Measurements from ENCODE around the gene LITAFD.
"Not testable (repeated sequence)": the region's sequence is repeated elsewhere in the genome, so short reads cannot be mapped to it uniquely, and the experiment has no call there.

The LITAFD gene

DNA sequence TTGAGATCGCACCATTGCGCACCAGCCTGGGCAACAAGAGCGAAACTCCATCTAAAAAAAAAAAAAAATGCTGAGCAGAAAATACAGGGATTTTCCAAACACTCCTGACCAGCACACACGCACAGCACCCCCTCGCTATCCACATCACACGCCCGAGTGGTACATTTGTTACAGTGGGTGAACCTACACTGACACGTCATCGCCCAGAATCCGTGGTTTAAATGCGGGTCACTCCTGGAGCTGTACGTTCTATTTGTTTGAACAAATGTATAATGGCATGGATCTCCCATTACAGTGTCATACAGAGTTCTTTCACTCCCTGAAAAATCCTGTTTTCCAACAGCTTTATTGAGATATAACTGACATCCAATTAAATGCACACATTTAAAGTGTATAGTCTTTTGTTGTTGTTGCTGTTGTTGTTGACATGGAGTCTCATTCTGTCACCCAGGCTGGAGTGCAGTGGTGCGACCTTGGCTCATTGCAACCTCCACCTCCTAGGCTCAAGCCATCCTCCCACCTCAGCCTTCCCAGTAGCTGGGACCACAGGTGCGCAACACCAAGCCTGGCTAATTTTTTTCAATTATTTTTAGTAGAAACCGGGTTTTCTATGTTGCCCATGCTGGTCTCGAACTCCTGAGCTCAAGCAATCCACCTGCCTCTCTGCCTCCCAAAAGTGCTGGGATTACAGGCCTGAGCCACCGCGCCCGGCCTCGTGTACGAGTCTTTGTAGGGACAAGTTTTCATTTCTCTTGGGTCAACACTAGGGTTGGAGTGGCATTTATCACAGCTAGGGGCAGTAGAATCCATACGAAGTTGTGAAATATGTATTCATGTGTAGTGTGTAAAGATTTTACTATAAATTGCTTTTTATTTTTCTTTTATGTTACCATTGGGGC lies 8.9 kb upstream of the LITAFD start:
- DNase-seq (ENCODE audit: low read depth): no peak

DNA sequence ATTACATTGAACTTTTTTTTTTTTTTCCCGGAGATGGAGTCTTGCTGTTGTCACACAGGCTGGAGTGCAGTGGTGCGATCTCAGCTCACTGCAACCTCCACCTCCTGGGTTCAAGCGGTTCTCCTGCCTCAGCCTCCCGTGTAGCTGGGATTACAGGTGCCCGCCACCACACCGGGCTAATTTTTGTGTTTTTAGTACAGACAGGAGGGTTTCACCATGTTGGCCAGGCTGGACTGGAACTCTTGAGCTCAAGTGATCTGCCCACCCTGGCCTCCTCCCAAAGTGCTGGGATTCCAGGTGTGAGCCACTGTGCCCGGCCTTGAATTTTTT lies 8.3 kb upstream of the LITAFD start:
- DNase-seq (ENCODE audit: low read depth): not testable (repeated sequence)

DNA sequence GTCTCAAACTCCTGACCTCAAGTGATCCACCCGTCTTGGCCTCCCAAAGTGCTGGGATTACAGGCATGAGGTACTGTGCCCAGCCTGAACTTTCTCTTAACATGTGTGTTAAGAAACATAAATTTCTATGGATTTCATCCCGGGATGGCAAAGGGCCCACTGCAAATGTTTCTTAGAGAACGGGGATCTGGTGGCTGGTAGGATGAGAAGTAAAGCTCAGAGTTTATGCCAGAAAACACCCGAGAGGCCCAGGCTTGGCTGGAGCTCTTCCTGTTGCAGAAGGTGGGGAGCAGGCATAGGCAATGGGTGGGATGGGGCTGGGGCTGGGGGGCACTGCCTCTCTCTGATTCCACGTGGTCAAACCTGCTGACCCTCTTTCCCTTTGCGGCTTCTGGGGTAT lies 7.8 kb upstream of the LITAFD start:
- DNase-seq (ENCODE audit: low read depth): peak; percentile 51

DNA sequence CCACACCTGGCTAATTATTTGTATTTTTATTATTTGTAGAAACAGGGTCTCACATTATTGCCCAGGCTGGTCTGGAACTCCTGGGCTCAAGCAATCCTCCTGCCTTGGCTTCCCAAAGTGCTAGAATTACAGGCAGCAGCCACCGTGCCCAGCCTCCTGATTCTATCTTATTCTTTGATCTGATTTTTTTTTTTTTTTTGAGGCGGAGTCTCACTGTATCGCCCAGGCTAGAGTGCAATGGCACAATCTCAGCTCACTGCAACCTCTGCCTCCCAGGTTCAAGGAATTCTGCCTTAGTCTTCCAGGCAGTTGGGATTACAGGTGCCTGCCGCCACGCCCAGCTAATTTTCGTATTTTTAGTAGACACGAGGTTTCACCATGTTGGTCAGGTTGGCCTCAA lies 6.8 kb upstream of the LITAFD start:
- DNase-seq (ENCODE audit: low read depth): not testable (repeated sequence)

DNA sequence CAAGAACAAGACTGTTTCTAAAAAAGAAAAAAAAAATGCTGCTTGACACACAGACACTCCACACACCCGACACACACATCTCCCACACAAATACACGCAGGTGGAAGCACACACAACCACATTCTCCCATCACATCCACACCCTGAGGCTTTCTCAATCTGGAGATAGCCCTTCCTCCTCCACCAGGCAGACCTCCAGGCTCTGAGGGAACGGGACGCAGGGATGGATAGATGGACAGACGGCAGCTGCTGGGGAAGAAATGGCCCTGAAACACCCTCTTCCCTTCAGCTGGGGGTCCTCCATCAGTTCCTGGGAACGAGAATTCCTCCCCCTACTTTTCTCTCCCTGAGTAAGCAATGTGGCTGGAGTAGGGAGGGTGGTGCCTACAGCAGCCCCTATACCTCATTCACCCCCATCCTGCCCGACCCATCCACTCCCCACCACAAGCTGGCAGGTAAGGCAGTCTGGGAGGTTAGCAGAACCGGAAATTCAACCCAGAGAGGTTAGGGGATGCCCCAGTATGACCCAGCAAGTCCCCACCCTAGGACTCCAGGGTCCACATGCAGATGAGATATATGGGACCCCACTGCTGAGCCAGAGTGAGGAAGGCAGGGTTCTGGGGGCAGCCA lies 4.1 kb upstream of the LITAFD start:
- DNase-seq (ENCODE audit: low read depth): no peak

DNA sequence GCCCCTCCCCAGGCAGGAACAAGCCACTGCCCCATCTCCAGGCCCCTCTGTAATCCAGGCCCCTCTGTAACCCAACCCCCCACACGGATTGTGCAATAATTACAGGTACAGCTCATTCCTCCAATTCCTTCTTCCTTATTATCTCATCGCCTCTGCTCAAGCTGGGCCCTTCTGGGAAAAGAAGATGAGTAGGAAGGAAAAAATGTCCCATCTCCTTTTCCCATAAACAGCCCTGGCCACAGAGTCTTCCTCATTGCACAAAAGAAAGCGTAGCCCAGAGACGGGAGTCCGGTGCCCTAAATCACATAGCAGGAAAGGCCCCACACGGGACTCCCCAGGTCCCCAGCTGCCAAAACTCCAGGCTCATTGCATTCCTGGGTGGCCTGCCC lies 3.6 kb upstream of the LITAFD start:
- peak; percentile 91 for DNase-seq (ENCODE audit: low read depth)

DNA sequence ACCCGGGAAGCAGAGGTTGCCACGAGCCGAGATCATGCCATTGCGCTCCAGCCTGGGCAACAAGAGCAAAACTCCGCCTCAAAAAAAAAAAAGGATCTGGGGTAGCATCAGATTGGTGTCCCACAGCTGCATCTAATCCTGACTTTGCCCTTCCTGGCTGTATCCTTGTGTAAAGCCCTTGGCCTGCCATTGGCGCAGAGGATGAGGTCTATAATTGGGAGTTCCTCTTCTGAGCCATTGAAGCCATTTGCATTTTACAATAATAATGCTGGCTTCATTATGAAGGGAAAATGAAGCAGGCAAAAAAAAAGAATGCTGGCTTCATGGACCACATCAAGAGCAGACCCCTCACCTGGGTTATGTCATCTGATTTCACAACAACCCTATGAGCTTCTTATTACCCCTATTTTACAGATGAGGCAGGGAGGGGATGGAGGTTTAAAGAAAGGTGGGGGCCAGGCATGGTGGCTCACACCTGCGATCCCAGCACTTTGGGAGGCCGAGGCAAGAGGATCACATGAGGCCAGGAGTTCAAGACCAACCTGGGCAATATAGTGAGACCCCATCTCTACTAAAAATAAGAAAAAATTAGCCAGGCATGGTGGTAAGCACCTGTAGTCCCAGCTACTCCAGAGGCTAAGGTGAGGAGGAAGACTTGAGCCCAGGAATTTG lies 1.2 kb upstream of the LITAFD start:
- DNase-seq (ENCODE audit: low read depth): no peak

DNA sequence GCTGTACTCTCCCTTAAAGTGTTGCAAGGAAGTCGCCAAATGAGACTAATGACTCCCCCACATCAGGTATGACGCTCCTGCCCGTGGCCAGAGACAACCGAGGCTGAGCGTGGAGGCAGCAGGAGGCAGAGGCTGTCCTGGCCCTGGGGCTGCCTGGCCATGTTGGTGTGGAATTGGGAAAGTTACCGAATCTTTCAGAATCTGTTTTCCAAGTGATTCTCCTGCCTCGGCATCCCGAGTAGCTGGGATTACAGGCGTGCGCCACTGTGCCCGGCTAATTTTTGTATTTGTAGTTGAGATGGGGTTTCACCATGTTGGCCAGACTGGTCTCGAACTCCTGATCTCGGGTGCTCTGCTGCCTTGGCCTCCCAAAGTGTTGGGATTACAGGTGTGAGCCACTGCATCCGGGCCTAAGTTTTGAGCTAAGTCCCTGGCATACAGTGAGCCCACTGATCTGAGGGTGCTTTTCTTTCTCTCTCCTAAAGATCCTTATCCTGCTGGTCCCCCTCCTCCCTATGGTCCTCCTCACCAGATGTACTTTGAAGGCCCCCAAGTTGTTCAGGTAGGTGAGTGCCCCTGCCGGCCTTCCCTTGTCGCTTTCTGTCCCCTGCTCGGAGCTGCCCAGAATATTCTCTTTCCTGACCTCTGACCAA lies 700 bp downstream of the LITAFD start:
- no peak for DNase-seq (ENCODE audit: low read depth)

DNA sequence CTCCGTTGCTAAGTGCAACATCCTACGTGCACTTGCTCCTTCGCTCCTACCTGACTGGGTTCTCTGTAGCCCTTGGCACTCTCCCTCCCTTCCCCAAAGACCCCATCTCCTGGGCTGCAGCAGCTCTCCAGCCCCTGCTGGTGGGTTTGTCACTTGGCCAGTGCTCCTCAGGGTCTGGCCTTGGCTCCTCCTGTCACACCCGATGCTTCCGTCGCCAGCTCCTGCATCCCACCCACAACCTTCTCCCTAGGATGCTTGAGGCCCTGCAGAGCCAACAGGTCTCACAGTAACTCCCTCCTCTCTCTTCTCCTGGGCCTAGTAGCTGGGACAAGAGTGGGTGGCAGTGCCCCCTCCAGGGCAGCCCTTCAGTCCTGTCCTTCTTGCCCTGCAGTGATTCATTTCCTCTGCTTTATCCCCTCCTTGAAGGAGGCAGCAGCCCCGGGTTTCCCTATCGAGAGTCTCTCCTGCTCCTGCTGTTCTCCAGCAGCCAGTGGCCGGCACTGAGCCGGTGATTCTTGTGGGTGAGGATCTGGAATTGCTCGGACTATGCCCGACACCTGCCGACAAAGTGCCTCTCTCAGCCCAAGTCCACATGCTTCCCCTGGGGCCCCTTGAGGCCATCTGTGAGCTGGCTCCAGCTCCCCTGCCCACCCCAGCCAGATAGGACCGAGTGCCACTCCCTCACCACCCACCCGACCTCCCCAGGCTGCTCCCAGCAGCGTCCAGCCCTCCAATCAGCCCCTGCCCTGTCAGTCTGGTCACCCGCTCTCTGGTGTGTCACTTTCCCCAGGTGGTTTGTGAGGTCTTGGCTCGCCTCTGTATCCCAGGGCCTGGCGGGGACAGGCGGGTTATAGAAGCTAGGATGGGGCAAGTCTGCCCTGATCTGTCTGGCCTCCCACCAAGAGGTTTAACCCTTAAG lies 3.8 kb downstream of the LITAFD start:
- DNase-seq (ENCODE audit: low read depth): peak; percentile 32

DNA sequence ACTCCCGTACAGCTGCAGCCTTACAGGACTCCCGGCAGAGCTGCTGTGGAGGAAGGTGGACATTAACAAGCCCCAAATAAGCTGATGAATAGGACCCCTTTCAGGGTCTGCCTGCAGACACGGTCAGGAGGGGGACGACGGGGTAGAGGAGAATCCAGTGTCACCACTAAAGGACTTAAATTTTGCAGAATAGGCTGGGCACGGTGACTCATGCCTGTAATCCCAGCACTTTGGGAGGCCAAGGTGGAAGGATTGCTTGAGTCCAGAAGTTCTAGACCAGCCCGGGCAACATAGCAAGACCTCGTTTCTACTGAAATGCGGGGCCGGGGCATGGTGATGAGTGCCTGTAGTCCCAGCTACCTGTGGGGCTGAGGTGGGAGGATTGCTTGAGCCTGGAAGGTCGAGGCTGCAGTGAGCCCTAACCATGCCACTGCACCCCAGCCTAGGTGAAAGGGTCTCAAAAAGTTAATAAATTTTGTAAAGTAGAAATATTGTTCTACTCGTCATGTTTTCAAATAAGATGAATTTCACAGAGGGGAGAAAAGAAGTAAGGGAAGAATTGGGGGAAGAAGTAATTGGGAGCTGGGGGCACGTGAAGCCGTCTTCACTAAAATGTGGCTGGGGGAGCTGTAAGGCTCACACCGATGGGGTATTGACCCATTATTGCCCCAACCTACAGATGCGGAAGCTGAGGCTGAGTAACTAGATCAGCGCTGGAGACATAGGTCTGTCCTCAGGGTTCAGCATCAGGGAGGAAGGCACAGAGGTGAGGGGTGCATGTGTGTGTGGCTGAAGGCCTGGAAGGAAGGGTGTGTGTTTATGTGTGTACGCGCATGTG lies 4.7 kb downstream of the LITAFD start:
- no peak for DNase-seq (ENCODE audit: low read depth)

DNA sequence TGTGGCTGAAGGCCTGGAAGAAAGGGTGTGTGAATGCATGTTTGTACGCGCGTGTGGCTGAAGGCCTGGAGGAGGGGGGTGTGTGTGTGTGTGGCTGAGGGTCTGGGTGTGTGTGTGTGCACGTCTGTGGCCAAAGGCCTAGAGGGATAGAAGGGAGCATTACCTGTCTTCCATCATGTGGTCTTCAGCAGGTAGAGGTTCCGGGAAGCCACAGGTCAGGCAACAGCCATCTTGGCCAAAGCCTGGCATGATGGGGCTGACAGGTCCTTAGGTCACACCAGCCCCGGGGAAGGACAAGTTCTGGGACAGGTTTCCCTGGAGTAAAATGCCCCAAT lies 5.2 kb downstream of the LITAFD start:
- DNase-seq (ENCODE audit: low read depth): no peak

DNA sequence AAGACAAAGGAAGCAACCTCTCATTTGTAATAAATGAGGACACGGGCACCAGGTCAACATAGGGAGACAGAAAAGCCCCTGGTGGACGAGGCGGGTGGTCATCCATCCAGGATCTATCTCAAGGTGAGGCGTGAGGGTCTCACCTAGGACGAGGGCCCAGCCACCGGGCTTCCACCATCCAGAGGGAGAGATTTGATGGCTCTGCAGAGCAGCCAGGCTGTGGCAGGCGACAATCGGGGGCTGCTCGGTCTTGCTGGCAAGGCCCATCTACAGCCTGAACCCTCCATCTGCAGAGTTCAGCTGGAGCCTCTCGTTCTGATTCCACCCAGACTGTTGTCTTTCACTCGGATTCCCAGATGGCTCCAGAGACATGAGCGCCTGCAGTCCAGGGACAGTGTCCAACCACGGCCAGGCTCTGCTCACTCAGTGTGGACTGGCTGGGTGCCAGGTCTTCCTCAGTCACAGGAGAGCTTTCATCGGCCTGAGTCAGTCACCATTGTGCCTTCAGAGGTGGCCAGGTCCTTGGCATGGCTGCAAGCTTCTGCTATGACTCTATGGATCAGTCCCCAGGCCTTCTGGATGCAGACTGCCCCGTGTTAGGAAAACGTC lies 5.9 kb downstream of the LITAFD start:
- DNase-seq (ENCODE audit: low read depth): no peak

DNA sequence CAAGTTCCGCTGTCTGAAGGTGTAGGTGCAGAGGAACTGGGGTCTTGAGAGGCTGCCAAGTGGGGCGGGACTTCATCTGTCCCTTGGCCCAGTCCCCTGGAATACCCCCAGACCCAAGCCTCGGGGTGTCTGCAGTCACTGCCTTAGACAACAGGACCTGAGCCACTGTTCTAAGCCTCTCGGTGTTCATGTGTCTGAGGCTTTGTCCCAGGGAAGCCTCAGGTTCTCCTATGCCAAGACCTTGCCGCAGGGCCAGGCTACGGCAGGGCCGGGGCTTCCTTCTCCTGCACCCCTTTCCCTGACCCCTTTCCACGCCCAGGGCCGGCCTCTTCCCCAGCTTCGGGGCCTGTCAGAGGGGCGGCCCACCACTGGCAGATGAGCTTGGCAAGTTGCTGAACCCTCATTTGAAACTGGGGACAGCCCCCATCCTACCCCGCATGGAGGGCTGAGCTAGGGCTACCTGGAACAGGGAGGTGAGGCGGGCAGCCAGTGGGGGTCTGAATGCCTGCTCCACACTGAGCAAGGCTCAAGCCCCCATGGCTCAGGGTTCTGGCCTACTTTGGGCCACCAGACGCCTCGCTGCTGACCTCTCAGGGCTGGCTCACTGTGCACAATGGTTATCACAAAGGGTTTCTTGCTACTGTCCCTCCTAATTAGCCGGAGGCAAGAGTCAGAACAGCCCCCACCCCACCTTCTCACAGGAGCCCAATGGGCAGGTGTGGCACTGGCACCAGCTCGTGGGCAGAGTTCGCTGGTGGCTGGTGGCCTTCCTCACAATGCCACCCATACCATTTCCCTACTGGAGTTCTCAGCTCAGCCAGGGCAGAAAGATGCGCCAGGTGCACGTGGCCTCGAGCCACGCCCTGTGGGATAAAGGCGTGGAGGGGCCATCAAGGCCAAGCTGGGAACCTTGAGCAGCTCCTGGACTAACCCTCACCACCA lies 7.1 kb downstream of the LITAFD start:
- no peak for DNase-seq (ENCODE audit: low read depth)

DNA sequence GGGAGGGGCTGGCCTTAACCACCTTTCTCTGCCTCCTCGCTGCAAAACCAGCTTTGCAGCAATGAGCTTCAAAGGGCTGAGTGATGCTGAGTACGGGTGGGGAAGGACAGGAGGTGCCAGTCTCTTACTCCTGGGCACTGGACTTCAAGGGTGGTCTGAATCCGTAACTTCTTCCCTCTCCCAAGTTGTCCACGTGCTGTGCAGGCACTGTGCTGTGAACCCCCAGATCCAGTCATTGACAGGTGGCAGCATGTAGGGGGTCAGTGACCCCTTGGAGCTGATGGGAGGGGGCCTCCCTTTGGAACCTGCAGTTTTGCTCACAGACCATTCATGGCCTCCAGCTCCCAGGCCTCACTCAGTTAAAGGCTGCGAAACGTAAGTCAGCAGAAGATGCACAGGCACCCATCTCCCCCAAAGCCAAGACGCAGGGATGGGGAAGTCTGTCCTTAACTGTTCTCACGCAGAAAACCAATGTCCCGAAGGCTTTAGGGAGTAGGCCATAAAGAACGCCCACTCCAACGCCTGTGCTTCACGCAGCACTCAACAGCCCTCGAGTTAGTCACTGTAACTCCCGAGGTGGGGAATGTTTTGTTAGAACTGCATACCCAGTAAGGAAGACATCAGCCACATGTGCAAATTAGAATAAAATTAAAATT lies 7.9 kb downstream of the LITAFD start:
- DNase-seq (ENCODE audit: low read depth): no peak

DNA sequence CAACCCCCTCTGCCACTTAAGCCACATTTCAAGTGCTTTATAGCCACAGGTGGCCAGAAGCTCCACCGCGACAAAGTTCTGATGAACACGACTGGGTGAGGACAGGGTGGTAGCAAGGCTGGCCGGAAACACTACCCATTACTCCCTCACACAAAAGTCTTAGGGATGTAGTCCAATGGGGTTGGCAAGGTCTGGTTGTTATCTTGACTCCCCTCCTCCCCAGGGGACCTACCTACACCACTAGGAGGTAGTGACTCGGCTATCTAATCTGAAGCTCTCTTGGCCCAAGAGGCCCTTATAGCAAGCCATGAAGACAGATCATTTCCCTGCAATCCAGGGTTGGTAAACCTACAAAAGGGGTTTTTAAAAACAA lies 8.4 kb downstream of the LITAFD start:
- DNase-seq (ENCODE audit: low read depth): no peak

DNA sequence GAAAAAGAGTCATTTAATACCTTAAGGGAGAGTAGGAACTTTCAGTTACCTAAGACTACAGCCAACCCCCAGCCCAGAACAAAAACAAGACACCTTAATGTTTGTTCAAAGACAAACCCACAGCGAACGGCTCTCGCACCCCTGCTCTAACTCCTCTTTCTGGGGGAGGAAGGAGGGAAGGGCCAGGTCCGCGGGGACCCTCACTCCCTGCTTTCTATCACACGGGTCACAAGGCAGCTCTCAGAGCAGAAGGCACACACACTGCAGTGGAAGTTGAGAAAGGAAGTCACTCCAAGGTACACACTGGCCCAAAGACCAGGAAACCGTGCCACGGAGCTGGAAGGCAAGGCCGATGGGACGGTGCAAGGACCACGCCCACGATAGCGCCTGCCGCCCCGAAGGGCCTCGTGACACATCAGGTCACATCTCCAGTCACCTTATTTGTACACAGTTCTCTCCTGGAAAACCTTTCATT lies 10.0 kb downstream of the LITAFD start:
- DNase-seq (ENCODE audit: low read depth): no peak

DNA sequence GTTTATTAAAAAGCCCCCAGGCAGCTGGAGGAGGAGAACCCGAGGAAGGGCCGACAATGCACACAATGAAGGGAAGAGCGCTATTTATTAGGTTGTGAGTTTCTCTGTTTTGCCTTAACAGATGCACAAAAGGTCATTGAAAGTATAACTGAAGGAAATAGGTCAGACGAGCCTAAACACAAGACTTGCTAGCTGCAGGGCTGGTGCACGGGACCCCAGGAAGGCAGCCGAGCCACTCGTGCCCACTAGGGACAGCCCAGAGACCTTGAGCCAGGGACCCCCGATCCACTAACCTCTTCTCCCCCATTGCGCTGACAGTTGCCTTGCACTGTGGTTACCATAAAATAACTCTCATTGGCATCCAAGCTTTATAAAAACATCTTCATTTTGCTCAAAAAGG lies 11.3 kb downstream of the LITAFD start:
- DNase-seq (ENCODE audit: low read depth): no peak

DNA sequence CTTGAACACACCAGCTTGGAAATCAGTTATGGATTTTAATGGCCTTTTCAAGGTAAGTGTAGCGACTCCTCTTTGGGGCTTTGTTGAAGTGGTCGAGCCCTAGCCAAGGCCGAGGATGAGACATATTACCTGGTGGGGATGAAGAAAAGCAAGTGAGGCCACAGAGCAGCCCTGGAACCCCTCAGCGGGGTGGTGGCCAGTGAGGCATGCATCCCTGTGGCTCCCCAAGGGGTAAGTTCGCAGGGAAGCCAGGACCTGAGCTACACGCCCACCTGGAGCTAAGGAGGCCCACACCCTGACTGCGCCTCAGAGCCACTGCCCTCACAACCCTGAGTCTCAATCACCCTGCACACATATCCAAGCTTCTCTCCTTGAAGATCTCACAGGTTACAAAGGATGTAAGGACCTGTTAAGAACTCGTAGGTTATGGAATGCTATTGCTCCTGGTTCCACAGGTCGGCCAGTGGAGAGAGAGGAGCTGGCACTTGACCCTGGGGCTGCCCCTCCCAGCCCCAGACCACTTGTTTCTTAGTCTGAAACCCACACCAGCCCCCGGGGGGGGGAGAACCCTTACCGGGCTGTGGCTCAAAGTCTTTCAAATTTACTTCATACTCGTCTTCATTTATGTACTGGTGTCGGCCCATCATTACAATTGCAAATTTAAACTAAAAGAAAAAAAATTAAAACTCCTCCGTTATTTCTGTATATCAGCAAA lies 12.0 kb downstream of the LITAFD start:
- no peak for DNase-seq (ENCODE audit: low read depth)
